Stimulated activated CD8-positive, alpha-beta memory T cell treated with anti-CD3 and anti-CD28 coated beads, Interleukin-4, amount 100 ng/mL, for 1 hour (primary cell): ENCODE results near the gene CNTLN.
"Not testable (repeated sequence)": the region's sequence is repeated elsewhere in the genome, so short reads cannot be mapped to it uniquely, and the experiment has no call there.

Source experiments
- DNase-seq, 2 donors: peaks; one replicate each; pipeline ENCODE4 v3.0.0-alpha.2; 2020; ENCODE audit warnings: low read depth in 2 of 2, low spot score in 1 of 2

The CNTLN gene

DNA sequence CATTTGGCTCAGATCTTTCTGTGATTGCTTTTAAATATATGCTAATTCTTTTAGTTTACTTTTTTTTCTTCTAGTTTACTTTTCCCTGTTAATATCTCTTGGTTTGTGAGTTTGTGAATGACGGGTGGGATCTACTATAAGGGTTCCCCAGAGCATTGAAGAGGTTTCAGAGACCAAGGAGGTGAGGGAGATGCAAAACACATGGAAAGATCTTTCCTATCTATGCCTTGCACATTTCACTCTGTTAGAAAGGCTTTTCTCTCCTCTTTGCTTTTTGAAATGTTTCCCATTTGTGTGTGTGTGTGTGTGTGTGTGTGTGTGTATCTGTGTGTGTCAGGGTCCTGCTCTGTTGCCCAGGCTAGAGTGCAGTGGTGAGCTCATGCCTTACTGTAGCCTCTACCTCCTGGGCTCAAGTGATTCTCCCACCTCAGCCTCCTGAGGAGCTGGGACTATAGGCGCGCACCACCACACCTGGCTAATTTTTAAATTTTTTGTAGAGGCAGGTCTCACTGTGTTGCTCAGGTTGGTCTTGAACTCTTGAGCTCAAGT is 50.7 kb downstream of the CNTLN start:
- no peak for DNase-seq

DNA sequence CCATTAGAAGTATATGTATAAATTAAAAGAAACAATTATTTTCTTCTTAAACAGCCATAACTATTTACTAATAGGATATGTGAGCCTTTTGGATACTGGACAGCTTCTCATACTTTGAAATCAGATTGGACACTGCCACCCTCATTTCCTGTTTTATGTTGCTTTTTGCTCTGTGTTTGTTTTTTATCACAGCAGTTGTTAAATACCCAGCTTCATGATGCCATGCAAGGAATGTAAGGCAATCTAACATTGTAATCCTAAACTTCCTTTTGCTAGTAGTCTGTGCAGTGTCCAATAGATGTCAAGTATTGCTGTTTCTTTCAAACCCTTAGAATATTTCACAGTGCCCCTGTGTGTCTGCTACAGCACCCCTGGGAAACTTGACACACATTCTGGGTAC is 56.2 kb downstream of the CNTLN start:
- DNase-seq: no peak

DNA sequence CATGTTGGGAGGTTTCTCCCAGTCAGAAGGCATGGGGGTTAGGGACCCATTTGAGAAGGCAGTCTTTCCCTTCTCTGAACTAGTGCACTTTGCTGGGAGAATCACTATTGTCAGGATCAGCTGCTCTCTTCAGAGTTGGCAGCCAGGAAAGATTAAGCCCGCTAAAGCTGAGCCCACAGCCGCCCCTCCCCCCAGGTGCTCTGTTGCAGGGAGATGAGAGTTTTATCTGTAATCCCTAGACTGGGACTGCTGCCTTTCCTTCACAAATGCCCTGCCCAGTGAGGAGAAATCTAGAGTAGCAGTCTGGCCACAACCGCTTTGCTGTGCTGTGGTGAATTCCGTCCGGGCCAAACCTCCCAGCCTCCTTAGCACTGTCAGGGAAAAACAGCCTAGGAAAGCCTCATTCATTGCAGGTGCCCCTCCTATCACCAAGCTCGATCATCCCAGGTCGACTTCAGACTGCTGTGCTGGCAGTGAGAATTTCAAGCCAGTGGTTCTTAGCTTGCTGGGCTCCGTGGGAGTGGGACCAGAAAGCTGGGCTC is 69.8 kb downstream of the CNTLN start:
- no peak for DNase-seq

DNA sequence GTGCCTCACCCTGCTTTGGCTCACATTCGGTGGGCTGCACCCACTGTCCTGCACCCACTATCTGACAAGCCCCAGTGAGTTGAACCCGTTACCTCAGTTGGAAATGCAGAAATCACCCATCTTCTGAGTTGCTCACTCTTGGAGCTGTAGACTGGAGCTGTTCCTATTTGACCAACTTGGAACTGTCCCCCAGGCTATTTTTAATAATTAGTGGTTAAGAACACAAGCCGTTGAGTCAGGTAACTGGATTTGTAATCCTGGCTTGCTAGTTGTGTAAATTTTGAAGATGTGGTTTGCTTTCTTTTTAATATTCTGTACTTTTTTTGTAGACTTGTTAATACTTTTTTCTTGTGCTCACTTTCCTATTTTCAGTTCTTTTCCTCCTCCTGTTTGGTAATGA is 81.2 kb downstream of the CNTLN start:
- no peak for DNase-seq

DNA sequence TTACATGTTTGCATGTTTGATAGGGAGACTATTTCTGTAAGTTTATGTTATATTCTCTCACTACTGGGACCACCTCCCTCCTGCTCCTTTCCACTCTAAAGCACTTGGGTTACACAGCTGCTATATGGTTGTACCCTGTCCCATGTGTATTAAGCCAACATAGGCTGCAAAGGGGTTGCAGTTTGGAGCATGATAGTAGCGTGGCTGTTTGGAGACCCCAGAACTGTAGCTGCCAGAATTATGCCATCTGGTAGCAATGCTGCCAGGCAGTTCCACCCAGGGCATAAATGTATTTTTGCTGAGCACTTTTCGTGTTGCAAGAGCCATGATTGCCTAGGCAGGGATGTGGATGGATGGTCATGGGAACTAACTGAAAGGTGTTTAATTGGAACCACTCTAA is 81.8 kb downstream of the CNTLN start:
- DNase-seq: no peak

DNA sequence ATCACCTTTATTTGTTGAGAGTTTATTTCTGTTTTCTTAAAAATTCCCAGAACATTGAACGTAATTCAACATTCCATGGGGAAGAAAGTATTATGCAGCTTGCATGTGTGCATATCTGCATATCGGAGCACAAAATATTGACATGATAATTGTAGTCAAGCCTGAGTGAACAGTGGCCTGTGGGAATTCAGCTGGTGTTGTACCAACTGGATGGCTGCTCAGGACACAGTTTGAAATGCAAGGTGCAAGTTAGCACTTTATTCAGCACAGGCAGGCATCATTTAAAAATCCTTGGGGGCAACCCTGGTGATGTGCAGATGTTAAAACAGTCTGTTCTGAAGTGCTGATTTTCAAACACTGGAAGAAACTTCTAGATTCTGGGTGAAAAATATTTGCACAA is 82.4 kb downstream of the CNTLN start:
- DNase-seq: no peak

DNA sequence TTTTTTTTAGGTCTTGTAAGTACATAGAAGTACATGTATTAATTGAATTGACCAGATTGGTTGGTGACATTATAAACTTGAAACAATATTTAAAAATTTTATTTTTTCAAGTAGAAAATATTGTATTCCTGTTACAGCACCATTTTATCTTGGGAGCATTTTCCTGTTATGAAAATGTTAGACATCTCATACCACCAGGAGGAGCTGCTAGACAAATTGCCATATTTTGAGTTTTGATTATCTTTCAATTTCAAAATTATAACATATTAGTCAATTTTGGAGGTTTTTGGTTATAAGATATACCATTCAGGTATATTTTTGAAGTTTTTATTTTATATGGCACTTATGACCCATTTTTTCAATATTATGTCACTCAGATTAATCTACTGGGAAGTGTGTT is 84.4 kb downstream of the CNTLN start:
- DNase-seq: no peak

DNA sequence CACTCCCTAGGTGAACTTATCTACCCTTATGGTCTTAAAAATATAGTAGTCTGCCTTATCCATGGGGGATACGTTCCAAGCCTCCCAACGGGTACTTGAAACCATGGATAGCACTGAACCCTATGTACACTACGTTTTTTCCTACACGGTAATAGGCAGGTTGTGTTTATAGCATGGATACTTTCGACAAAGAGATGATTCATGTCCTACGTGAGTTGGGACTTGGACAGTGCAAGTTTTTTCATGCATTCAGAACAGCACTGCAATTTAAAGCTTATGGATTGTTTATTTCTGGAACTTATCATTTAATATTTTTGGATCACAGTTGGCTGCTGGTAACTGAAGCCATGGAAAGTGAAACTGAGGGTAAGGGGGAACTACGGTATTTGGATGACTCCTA is 88.1 kb downstream of the CNTLN start:
- no peak for DNase-seq

DNA sequence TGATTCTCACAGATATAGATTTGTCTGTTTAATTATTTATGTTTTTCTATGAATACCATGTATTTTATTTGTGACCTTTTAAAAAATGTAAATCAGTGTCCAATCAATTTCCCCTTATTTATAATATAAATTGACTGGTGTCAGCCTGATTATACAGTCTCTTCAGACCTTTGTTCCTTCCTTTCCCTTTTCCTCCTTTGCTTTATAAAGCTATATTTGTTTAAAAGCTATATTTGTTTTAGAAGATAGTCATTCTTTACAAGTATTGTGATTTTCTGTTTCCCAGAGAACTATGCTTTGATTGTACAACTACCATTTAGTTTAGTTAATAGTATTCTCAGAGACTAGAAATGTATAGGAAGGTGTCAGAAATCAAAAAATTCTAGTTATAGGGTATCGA is 90.6 kb downstream of the CNTLN start:
- DNase-seq: no peak

DNA sequence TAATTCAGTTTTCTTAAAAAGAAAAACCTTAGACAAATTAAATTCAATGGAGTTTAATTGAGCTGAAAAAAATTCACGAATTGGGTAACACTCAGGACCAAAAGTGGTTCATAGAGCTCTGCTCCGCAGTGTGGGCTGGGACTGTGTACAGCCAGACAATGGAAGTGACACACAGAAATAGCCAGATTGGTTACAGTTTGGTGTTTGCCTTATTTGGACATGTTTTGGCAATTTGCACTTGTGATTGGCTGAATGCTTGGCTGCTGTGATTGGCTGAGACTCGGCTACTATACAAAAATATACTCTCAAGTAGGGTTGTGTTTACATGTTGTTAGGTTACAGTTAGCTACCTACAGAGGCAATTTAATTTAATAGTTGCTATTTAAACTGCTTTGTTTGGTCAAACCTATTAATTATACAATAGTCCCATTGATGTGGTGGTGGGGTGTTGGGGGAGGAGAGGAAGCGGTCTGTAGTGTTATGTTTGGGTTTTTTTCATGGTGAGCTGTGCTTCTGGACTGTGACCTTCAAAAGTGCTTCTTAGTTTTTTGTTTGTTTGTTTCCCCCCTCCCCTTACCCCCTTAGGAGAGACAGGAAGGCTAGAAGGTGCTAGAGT is 95.2 kb downstream of the CNTLN start:
- DNase-seq: no peak

DNA sequence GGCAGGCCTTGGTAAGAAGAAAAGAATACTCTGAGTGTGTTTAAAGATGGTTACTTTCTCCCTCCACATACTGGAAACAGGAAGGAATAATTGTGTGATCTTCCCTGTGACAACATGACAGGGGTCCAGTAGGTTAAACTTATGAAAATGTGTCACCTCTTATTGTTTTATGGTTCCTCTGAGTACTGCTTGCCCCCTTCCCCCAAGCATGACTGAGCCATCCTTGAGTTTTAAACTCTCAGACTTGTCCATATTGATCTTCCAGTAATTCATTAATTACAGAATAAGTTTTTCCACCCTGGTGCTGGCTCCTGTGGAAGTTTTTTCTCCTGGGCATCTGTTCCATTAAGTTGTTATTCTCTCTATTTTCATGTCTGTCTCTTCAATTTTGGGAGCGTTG is 95.8 kb downstream of the CNTLN start:
- no peak for DNase-seq

DNA sequence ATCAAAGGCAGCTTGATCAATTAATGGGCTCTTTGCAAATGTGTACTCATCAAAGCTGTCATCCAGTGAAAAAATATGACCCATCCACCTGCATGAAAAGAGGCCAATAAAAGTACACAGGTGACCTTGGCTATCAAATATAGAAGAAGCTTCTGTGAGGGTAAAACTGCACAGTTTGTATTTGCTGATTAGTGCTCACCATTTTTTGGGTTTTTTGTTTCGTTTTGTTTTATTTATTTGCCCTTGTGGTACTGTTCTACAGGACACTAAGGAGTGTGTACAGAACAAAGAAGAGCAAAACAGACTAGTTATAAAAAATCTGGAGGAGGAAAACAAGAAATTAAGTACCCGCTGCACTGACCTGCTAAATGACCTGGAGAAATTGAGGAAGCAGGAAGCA is 101.3 kb downstream of the CNTLN start:
- DNase-seq: no peak

DNA sequence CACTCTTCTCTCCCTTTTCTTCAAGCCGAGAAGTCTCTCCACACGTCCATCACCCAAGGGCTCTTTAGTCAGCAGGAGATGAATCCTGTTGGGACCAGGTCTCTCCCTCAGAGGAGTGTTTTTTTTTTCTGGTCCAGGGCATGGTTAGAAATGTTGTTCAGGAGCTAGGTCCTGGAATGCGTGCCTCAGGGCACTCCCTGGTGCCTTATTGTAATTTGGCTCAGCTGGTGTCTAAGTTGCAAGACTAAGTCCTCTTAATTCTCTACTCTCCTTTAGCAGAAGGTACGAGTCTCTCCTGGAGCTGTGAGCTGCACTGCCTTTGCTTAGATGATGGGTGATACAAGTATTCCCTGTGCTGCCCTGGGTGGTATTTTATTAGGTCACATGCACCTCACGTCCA is 111.9 kb downstream of the CNTLN start:
- no peak for DNase-seq

DNA sequence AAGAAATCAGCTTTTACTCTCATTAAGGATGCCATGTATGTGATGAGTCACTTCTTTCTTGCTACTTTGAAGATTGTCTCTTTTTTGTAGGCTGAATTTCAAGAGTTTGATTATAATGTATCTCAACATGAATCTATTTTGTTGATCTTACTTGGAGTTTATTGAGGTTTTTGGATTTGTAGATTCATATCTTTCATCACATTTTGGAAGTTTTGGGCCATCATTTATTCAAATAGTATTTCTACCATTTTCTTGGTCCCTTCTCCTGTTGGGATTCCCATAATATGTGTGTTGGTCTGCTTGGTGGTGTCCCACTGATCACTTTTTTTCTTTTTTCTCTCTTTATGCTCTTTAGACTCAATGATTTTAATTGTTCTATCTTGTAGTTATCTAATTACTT is 116.3 kb downstream of the CNTLN start:
- DNase-seq: no peak

DNA sequence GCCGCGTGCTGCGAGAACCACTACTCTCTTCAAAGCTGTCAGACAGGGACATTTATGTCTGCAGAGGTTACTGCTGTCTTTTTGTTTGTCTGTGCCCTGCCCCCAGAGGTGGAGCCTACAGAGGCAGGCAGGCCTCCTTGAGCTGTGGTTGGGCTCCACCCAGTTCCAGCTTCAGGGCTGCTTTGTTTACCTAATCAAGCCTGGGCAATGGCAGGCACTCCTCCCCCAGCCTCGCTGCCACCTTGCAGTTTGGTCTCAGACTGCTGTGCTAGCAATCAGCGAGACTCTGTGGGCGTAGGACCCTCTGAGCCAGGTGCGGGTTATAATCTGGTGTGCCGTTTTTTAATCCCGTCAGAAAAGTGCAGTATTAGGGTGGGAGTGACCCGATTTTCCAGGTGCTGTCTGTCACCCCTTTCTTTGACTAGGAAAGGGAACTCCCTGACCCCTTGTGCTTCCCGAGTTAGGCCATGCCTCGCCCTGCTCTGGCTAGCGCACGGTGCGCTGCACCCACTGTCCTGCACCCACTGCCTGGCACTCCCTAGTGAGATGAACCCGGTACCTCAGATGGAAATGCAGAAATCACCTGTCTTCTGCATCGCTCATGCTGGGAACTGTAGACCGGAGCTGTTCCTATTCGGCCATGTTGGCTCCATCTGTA is 133.8 kb downstream of the CNTLN start:
- not testable (repeated sequence) for DNase-seq

DNA sequence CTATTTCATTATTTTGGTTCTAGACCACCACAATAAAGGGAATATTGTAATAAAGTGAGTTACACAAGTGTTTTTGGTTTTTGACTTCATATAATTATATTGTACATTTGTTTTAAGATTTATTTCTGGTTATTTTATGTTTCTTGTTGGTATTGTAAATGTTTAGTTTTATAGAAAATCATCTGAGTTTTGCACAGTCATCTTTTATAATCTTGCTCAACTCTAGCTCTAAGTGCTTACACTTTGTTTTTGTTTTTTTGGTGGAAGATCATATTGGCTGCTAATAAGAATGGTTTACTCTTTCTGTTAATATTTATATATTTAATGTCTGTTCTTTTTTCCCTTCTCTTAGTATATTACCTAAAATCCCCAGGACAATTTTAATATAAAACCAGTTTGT is 135.0 kb downstream of the CNTLN start:
- no peak for DNase-seq

DNA sequence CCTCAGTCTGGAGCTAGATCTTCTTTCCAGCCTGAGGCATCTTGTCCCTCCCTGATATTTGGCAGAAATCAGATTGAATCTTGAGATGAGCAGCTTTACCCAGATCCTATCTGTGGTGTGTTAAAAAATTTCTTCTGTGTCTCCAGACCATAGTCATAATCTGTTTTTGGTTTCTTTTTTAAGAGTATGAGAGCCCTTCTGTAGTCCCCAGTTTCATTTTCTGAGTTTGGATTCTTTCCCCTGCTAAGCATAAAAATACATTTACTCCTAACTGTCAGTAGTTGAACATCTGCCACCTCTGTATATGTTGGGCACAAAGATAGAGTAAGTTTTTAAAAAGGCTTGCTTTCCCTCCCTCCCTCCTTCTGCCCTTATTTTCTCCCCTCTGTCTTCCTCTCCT is 137.7 kb downstream of the CNTLN start:
- no peak for DNase-seq

DNA sequence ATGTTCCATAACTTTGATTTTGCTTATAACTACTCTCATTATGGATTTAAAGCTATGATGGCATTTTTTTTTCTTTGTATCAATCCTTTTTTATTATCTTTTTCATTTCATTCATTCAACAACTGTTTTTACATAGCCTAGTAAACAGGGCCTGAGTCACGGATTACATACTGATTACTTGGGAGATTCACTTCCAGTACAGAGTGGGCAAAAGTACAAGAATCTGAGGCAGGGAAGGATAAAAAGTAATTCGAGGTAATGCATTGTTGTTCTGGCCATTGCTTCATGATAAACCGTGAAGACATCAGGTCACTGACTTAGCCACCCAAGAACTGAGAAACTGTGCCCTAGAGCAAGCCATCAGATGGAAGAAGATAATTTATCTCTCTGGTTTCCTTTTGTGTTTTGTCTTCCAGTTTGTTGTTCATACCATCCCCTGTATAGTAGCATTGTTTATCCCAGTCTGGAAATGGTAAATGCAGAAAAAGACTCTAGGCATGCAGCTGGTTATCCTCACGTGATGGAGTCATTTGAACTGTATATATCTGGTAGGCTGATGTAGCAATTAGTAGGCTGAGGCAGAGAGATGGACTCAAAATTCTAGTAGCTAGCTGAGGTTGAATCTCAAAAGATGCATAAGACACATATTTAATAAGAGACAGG is 145.6 kb downstream of the CNTLN start:
- DNase-seq: no peak

DNA sequence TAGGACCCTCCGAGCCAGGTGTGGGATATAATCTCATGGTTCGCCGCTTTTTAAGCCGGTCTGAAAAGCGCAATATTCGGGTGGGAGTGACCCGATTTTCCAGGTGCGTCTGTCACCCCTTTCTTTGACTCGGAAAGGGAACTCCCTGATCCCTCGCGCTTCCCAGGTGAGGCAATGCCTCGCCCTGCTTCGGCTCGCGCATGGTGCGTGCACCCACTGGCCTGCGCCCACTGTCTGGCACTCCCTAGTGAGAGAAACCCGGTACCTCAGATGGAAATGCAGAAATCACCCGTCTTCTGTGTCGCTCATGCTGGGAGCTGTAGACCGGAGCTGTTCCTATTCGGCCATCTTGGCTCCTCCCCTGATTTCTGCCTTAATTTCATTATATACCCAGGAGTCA is 155.8 kb downstream of the CNTLN start:
- DNase-seq: not testable (repeated sequence)

DNA sequence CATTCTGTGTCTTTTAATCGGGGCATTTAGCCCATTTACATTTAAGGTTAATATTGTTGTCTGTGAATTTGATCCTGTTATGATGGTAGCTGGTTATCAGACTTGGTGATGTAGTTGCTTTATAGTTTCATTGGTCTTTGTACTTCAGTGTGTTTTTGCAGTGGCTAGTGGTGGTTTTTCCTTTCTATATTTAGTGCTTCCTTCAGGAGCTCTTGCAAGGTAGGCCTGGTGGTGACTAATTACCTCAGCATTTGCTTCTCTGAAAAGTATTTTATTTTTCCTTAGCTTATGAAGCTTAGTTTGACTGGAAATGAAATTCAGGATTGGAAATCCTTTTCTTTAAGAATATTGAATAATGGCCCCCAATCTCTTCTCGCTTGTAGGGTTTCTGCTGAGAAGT is 156.9 kb downstream of the CNTLN start:
- DNase-seq: no peak

DNA sequence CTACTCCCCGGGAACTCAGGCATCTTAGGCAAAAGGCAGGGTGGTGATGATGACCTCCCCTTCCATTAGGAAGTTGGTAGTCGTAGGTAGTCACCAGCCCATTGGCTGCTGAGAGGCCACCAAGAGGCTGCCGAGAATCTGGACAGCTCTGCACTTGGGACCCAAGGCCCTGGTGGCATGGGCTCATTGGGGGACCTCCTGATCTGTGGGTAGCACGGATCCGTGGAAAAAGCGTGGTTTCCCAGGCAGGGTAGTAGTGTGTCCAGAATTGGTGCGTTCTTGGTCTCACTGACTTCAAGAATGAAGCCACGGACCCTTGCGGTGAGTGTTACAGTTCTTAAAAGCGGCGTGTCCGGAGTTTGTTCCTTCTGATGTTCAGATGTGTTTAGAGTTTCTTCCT is 158.8 kb downstream of the CNTLN start:
- DNase-seq: no peak
